Stimulated activated CD8-positive, alpha-beta memory T cell treated with anti-CD3 and anti-CD28 coated beads, Interleukin-12 subunit alpha, Interleukin-12 subunit beta, amount 100 ng/mL, for 1 hour (primary cell): Measurements from ENCODE around the gene ADARB2.

Source experiments
- DNase-seq: peaks from one replicate; pipeline ENCODE4 v3.0.0-alpha.2; 2020; ENCODE audit warnings: low read depth

The ADARB2 gene

DNA sequence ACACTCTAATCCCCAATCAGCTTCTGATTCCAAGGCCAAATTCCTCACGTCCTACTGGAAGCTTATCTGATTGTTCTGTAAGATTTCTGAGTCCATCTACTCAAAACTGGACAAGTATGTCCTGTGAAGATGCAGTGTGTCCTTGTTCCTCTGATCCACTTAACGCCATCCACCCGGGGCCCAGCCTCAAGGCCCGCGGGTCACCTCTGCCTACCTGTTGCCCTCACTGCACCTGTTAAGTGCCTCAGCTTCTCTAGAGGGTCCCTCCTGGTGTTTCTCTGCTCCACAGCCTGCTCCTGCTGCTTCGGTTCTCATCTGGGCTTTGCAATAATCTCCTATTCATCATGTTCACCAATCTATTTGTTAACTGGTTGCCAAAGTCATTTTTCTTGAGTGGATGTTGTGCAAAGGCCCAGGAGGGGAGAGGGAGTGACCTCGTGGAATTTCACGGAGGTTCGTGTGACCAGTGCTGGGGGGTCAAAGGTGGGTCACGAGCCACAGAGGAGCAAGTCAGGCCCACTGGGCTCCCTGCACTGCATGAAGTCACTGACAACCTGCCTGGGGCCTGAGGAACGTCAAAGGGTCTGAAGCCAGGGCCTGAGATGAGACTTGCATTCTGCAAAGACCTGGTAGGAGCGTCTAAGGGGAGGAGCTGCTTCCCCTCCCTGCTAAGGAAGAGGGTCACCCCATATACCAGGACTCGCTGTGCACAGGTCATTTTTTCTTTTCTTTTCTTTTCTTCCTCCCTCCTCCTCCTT, 343.0 kb downstream of the ADARB2 start:
- DNase-seq, result no peak

DNA sequence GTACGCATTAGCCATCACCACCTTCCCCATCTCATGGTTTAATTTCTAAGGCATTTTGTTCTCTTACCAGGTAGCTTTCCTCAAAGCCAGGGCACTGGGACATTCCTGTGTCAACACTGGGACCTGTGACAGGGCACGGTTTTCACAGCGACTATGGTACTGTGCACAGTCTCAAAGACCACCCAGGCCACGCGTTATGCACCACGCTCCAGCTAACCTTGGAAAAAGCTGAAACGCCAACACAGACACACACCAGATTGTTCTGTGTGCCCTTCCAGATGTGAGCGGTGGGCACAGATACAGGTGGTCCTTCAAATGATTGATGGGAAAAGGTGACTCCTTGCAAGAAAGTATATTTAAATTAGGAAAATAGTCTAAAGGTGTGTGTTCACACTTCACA, 343.8 kb downstream of the ADARB2 start:
- no peak for DNase-seq

DNA sequence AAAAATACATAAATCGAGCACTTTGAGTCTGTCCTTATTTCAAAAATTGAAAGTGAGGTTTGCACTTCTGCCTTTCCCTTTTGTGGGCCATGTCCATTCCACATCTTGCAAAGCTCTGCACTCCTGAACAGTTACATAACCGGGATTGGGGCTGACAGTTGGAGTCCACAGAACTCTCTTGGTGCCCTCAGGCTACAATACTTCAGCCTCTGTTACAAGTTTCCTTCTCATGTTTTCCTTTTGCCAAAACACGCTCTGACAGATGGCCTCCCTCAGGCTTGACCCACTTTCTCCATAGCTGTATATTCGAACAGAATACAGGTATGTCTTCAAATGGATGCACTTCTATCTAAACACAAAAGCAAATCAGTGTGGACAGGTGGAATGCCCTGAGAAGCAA, 345.2 kb downstream of the ADARB2 start:
- DNase-seq, result no peak

DNA sequence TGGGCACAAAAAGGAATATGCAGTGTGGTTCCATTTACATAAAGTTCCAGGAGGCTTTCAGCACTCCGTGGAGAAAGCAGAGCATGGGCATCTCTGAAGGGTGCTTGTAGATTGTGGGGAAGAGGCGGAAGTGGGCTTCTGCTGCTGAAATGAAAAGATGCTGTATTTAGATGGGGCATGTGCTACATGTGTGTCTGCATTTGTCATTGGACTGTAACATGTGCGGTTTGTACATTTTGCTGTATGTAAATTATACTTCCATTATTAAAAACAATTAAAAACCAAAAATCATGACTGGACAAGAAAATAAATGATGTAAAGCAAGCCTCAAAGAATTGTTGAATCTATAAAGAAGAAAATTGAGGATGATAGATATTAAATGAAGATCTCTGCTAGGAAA, 347.1 kb downstream of the ADARB2 start:
- DNase-seq, result no peak

DNA sequence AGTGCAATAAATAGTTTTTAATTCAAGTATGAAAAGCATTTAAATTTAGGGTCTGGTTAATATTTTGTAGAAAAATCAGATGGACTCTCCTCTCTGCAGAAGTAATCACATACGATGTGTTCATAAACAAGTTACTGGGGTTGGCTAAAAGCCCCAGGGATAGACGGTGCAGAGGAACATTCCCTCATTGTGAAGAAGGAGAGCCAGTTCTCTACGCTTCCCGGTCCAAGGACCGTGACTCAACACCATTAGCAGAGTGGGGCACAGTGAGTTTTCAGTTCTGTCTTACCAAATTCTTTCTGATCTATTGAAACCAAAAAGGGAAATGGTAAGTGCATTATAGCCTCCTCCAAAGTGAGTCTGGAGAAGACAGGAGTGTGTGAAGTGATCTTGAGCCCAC, 353.3 kb downstream of the ADARB2 start:
- DNase-seq, result no peak

DNA sequence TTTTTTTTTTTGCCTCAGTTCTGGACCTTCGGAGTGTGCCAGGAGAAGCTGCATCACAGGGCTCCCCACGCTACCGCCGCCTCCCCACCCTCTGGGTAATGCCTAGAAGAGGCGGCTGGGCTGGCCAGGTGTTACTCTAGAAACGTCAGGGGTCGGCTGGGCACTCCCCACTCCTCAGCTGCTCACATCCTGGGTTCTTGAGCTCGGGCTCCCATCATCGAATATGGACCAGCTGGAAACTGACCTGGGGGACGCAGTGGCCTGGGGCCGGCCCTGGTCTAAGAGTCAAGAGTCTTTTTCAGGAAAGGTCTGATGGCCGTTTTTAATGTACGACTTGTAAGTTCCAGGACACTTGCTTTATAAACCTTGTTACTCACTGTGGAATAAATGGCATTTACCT, 354.6 kb downstream of the ADARB2 start:
- no peak for DNase-seq

DNA sequence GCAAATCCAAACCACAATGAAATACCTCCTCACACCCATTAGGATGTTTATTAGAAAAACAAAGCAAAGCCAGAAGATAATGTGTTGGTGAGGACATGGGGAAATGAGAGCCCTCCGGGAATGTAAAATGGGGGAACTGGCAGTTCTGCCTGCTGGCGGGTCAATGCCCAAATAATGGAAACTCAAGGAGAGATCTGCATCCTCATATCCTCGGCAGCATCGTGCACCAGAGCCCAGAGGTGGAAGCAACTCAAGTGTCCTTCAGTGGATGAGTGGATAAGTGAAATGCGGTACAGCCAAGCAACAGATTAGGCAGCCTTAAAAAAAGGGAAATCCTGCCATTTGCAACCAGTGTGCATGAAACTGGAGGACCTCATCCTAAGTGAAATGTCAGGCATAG, 356.0 kb downstream of the ADARB2 start:
- no peak for DNase-seq

DNA sequence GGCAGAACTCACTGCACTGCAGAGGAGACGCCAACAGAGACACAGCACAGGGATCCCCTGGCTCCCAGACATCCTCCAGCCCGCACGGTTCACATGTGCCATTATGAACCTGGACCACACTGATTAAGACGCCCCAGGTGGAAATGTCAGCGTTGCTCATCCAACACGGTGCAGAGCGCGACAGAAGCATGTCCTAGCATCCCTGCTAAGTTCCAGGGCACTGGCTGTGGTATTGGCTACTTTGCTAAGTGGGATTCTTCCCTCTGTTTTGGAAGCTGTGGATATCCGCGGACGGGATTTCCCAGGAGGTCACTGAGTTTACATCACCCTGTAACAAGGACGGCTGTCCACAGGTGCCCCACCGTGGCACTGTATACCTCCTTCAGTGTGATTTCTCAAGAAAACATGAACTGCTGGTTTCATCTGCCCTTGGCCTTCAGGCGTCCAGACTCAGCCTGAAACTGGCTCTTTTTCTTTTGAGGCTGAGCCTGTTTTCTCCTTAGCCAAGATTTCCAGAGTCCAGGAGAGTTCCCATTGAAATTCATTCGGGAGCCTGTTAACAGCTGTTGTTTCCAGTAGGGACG, 357.1 kb downstream of the ADARB2 start:
- DNase-seq, result no peak

DNA sequence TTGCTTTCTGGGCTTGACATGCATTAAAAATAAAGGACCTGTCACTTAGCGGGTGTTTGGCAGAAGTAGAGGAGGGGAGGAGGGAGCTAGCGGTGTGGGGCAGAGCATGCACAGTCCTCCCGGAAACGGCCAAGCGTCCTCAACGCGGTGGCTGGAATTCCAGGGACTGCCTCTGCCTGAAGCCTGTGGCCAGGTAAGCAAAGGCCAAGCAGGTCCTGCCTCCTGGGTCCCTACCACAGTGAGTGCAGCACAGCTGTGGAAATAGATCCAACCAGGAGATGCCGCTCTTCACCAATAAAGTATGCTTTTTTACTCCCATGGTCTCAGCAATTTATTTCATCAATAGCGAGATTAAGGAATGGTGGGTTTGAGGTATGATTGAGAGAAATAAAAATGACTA, 357.7 kb downstream of the ADARB2 start:
- no peak for DNase-seq

DNA sequence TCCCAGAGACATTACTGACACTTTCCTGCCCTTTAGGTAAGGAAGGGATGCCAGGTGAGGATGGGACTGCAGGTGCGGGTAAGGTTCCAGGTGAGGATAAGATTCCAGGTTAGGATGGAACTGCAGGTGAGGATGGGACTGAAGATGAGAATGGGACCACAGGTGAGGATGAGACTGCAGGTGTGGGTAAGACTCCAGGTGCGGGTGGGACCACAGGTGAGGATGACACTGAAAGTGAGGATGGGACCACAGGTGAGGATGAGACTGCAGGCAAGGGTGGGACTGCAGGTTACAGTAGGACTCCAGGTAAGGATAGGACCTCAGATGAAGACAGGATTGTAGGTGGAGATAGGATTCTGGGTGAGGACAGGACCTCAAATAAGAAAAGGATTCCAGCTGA, 358.9 kb downstream of the ADARB2 start:
- DNase-seq, result no peak

DNA sequence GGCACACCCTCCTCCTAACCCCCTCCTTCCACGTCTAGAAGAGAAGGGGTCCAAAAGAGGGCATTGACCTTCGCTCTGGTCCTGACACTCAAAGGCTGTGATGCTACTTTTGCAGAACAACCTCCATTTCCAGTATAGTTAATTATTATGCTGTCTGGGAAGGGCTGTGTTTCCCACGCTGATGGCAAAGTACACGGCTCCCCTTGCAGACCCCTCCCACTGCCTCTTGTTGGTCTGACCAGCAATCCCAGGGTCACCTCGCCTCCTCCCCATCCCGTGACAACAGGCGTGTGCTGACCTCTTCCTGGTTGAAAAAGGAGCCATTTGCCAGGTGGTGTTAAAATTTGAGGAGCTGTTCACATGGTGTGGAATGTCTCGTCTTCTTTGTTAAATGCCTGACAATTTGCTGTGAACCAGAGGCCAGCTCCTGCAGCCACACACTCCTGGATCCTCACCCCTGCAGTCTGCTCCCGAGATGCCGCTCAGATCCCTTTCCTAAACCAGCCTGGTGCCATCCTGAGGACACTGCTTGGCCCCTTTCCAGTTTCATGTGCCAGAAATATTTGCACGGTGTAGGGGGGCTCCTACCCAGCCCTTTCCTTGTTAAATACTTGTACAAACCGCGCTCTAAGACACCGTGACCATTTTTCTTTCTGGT, 359.5 kb downstream of the ADARB2 start:
- DNase-seq, result no peak

DNA sequence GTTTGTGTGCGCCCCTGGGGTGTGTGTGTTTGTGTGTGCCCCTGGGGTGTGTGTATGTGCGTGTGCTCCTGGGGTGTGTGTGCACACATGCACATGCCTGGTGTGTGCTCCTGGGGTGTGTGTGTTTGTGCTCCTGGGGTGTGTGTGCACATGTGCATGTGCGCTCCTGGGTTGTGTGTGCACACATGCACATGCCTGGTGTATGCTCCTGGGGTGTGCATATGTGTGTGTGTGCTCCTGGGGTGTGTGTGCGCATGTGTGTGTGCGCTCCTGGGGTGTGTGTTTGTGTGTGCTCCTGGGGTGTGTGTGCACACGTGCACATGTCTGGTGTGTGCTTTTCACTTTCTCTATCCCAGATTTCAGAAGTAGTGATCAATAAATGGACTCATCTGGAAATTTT, 360.1 kb downstream of the ADARB2 start:
- DNase-seq, result no peak

DNA sequence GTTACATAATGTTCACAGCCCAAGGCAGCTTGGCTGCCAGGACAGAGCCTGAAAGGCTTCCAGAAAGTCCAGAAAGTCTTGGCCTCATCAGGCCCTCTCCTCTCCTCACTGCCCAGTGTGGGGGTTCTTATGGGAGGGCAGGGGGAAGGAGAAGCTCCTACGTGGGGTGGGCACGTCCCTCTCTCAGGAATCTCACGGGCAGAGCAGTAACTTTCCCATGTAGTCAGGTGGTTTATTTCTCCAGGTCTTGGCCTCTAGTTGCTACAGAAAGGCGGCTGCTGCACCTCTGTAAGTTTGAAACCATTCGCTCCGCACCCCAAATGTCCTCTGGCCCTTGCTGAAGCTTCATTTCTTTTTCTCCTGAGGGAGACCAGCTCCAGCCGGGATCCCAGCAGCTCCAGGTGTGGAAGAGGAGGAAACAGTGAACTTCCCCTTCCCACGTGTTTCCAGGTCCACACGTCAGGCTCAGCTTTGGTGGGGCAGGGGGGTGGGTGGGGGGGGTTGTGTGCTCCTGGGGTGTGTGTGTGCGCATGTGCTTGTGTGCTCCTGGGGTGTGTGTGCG, 360.9 kb downstream of the ADARB2 start:
- DNase-seq, result no peak

DNA sequence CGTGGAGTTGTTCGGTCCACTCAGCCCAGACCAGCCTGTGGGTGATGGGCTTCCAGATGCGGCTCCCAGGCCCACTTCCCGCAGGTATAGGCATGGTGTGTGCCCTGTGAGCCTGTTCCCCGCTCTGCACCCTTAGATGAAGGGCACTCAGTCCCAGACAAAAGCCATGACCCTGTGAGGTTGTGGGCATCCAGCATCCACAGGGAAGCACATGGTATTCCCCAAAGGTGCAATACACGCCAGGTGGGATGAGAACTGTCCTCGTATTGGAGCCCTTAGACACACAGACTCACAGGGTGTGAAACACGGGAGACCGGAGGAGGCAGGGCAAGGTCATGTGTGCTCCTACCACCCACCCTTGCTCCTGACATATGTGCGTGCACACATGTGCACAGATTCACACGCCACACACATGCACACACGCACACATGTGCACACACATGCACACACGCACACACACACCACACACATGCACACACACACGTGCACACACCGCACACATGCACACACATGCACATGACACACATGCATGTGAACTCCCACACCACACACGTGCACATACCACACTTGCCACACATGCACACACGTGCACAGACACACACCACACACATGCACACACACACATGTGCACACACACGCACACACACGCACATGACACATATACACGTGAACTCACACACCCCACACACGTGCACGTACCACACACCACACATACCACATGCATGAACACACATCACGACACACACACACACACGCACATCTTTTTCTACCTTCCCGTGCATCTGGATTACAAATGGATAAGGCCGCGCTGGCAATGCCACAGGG, 361.8 kb downstream of the ADARB2 start:
- DNase-seq, result no peak

DNA sequence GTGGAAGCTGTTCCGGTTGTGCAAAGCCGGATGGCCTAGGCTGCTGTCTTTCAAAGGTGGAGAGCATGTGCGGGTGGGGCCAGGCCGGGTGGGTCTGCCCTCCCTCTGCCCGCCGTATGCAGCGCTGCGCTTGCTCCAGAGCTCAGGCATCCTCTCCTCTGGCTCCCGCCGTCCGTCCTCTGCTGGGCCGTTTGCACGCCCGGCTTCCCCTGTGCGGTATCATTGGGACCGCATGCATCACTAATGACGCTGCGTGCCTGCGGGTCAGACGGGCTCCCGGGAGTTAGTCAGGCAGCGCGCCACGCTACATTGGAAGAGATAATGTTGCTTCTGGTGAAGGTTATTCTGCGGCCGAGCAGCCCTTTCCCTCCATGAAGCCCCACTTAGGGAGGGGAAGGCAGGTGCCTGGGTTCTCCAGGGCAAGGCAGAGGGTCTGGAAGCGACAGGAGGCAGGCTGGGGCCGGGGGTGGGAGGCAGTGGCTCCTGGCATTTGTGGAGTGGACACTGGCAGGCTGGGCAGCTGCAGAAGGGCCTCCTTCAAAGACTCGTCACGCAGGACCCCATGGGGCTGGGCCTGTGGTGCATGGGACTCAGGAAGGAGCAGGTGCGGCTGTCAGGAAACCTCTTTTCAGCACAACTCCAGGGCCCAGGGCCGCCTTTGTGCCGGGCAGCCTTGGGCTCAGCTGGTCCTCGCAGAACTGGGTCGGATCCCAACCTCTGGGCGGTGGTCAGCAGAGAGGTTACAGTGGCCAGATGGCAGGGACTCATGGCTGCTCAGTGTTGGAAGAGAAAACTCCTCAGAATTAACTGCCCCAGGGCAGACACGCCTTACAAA, 362.6 kb downstream of the ADARB2 start:
- no peak for DNase-seq

DNA sequence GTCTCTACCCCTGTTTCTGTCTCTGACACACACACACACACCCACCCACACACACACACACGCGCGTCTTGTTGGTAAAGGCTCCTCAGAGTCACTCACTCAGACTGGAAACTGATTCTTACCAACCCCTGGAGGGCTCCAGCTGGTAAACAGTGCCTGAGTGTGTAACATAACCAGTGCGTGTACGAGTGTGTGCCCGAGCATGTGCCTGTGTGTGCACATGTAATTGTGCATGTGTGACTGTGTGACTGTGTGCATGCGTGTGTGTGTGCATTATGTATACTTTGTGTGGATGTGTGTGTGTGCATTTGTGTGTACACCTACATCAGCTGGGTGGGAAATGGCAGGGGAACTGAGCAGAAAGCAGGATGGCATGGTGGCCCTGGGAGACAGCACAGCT, 364.0 kb downstream of the ADARB2 start:
- no peak for DNase-seq

DNA sequence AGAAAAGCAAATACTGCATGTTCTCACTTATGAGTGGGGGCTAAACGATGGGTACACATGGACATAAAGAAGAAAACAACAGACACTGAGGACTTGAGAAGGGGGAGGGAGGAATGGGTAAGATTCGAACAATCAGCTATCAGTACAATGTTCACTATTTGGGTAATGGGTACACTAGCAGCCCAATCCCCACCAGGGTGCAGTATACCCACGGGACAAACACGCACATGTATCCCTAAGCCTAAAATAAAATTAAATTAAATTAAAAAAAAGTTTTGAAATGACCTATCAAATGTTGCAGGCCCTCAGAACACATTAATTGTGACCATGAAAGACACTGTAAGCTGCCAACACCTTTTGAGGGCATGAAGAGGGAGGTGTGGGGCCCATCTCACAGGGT, 365.1 kb downstream of the ADARB2 start:
- no peak for DNase-seq

DNA sequence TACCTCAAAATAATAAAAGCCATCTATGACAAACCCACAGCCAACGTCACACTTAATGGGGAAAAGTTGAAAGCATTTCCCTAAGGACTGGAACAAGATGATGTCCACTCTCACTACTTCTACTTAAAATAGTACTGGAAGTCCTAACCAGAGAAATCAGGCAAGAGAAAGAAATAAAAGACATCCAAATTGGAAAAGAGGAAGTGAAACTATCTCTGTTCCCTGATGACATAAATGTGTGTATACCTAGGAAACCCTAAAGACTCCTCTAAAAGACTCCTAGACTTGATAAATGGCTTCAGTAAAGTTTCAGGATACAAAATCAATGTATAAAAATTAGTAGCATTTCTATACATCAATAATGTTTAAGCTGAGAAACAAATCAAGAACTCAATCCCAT, 367.0 kb downstream of the ADARB2 start:
- no peak for DNase-seq

DNA sequence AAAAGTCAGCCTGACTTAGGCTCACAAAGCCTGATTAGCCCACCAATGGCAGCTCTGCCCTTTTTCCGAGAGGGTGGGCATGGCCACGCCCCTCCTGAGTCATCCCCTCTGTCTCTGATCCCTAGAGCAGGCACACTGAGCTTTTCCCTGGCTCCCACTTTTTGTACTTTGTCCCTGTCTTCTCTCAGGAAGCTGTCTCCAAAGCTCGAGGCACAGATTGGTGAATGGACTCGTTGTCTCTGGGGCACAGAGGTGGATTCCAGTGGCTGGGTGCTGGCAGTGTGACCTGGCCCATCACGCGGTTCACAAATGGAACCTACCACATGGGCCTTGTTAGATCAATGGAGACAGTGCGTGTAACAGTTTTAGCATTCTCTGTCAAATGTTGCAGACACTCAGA, 367.7 kb downstream of the ADARB2 start:
- DNase-seq, result no peak

DNA sequence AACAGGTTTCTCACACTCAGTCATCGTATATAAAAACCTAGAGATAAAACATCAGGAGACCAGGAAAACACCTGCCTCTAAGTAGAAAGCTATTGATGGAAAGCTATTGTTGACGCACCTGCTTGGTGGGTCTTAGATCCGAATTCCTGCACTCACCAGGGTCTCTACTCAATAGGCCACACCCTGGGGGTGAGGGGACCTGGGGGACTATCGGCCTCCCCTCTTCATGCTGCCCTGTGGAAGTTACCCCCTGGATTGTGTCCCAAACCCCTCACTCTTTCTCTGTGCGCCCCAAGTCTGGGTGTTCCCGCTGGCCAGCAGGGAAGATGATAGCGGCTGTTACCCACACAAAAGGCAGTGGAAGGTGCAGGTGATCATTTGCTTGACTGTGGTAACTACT, 368.1 kb downstream of the ADARB2 start:
- no peak for DNase-seq

DNA sequence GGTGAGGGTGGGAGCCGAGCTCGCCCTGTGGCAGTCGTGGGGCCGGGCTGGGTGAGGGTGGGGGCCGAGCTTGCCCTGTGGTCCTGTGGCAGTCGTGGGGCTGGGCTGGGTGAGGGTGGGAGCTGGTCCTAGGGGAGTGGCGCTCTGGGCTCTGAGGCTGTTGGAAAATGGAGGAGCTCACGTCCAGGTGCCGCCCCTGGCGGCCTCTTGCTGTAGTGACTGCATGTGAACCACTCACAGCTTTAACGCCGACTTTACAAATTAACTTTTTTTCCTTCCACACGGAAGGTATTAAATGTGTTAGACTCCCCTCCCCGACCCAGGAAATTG, 368.5 kb downstream of the ADARB2 start:
- DNase-seq, result no peak
